Osteoblast (primary cell): ENCODE measurements around the gene TMEM130. TPM values are rescaled to one million over a fixed set of nuclear protein-coding genes. Genes with fewer than 3 reads are reported as not detected.

Experiments
- DNase-seq: peaks from one replicate; pipeline ENCODE4 v3.0.0; 2011; ENCODE audit warnings: low spot score, mixed read lengths; ENCODE audit not compliant: insufficient read length; ENCODE audit errors: missing footprints
- H2AFZ ChIP-seq: 2 replicates; pipeline ENCODE4 v1.6.0; 2011; ENCODE audit warnings: mild to moderate bottlenecking, low read length
- H3K27ac ChIP-seq: 2 replicates; pipeline ENCODE4 v1.5.1; 2011; ENCODE audit warnings: mild to moderate bottlenecking, low read depth, low read length, moderate library complexity
- H3K27me3 ChIP-seq: 2 replicates; pipeline ENCODE4 v1.6.0; 2012; ENCODE audit warnings: mild to moderate bottlenecking, control low read depth, inconsistent platforms, low read length, moderate library complexity; ENCODE audit not compliant: insufficient read depth
- H3K36me3 ChIP-seq: 2 replicates; pipeline ENCODE4 v1.5.1; 2011; ENCODE audit warnings: mild to moderate bottlenecking, low read length, control low read depth, moderate library complexity; ENCODE audit not compliant: insufficient read depth
- H3K4me1 ChIP-seq: 2 replicates; pipeline ENCODE4 v1.5.1; 2011; ENCODE audit warnings: mild to moderate bottlenecking, low read length, control low read depth, moderate library complexity; ENCODE audit not compliant: insufficient read depth
- H3K4me2 ChIP-seq: 2 replicates; pipeline ENCODE4 v1.6.0; 2011; ENCODE audit warnings: mild to moderate bottlenecking, low read length; ENCODE audit not compliant: insufficient read depth
- H3K4me3 ChIP-seq: fragments of 200-600 bp; sonication (generic); 3 replicates; pipeline ENCODE4 v1.5.1; 2012; ENCODE audit warnings: mild to moderate bottlenecking, low read length, inconsistent platforms; ENCODE audit not compliant: insufficient read depth
- H3K79me2 ChIP-seq: 2 replicates; pipeline ENCODE4 v1.6.0; 2012; ENCODE audit warnings: mild to moderate bottlenecking, low read length, control low read depth, inconsistent platforms; ENCODE audit not compliant: insufficient read depth
- H3K9me3 ChIP-seq: 2 replicates; pipeline ENCODE4 v1.5.1; 2011; ENCODE audit warnings: low read depth, low read length, control low read depth
- H4K20me1 ChIP-seq: 2 replicates; pipeline ENCODE4 v1.6.0; 2012; ENCODE audit warnings: mild to moderate bottlenecking, low read length, control low read depth; ENCODE audit not compliant: insufficient read depth
- CTCF ChIP-seq: IDR thresholded peaks from 2 replicates; pipeline ENCODE4 v1.5.1; 2011; ENCODE audit warnings: mild to moderate bottlenecking, low read depth, low read length, moderate library complexity; ENCODE audit errors: extremely low read depth
- small RNA-seq: library from RNA; depleted of rRNA; stranded (forward); fragments of <200 nt; gene quantifications from one replicate; pipeline ENCODE3, GENCODE V24; 2012
- total RNA-seq: library from RNA; depleted of rRNA; stranded (reverse); fragments of >200 nt; gene quantifications from 2 replicates; pipeline ENCODE4 v1.2.3, GENCODE V29; 2012

The TMEM130 gene
- total RNA-seq, 1 donor = 1.1 TPM

- H3K4me3 ChIP-seq = no peak overlapping the region
- no peak for TF ChIP-seq CTCF
- no peaks in the 10 kb centered on the region for H3K79me2 ChIP-seq
- H4K20me1 ChIP-seq = no peaks in the 10 kb centered on the region
- peaks cover 7% of the 10 kb centered on the region for H3K9me3 ChIP-seq
- no peak overlapping the region for H3K27ac ChIP-seq
- no peaks in the 10 kb centered on the region for H3K36me3 ChIP-seq
- H3K4me1 ChIP-seq = peaks cover 5% of the 10 kb centered on the region
- H2AFZ ChIP-seq = no peak overlapping the region
- peaks cover 13% of the 10 kb centered on the region for H3K27me3 ChIP-seq
- peak; percentile 91 for DNase-seq
- no peak overlapping the region for H3K4me2 ChIP-seq
Measured at GRCh38 chr7:98802088-98802780, 67.6 kb downstream of the TMEM130 start.

- no peak overlapping the region for H2AFZ ChIP-seq
- DNase-seq = no peak
- H3K9me3 ChIP-seq = peaks cover 7% of the 10 kb centered on the region
- H4K20me1 ChIP-seq = no peaks in the 10 kb centered on the region
- no peaks in the 10 kb centered on the region for H3K79me2 ChIP-seq
- no peak overlapping the region for H3K4me2 ChIP-seq
- H3K27ac ChIP-seq = no peak overlapping the region
- H3K4me3 ChIP-seq = no peak overlapping the region
- TF ChIP-seq CTCF = no peak
- peaks cover 10% of the 10 kb centered on the region for H3K27me3 ChIP-seq
- H3K4me1 ChIP-seq = peaks cover 5% of the 10 kb centered on the region
- no peaks in the 10 kb centered on the region for H3K36me3 ChIP-seq
Measured at GRCh38 chr7:98800996-98801395, 68.8 kb downstream of the TMEM130 start.

- H3K4me3 ChIP-seq = no peak overlapping the region
- H2AFZ ChIP-seq = no peak overlapping the region
- no peak overlapping the region for H3K4me2 ChIP-seq
- no peaks in the 10 kb centered on the region for H4K20me1 ChIP-seq
- H3K9me3 ChIP-seq = peaks cover 7% of the 10 kb centered on the region
- no peaks in the 10 kb centered on the region for H3K36me3 ChIP-seq
- H3K4me1 ChIP-seq = no peaks in the 10 kb centered on the region
- DNase-seq = no peak
- no peak for TF ChIP-seq CTCF
- no peaks in the 10 kb centered on the region for H3K79me2 ChIP-seq
- no peak overlapping the region for H3K27ac ChIP-seq
- H3K27me3 ChIP-seq = peaks cover 7% of the 10 kb centered on the region
Measured at GRCh38 chr7:98797150-98797549, 72.7 kb downstream of the TMEM130 start.

Small RNA genes lying within 50 kb of the gene (small RNA-seq; reads per million reads assigned to genes)
- 35.6 reads per million, percentile 95 among the genes with 10 or more reads in this experiment for gene MIR3609

Other genes starting within 250 kb of the TMEM130 start
- gene TRRAP, start 8.5 kb upstream of the TMEM130 start, total RNA-seq = 16.5 and 17.7 TPM in 2 replicates